Pancreas (tissue), 10 donors: ENCODE data around the gene RPTOR. TPM values are rescaled to one million over a fixed set of nuclear protein-coding genes. Genes with fewer than 3 reads are reported as not detected.

Experiments
- ATAC-seq, 4 donors: fragments of 200-7000 bp; cut with Tn5 transposase; one replicate each; pipeline versions ENCODE4 v1.8.0 to v1.9.1; 2020; ENCODE audit warnings: mild to moderate bottlenecking in 4 of 4, moderate library complexity in 4 of 4
- DNase-seq, 6 donors: peaks; one replicate each; pipeline ENCODE4 v3.0.0-alpha.2; 2020
- FAIRE-seq: peaks from 2 replicates; lab custom pipeline; 2012; peaks lifted over from hg19 to GRCh38; lab: Jason Lieb, UNC
- H3K27ac ChIP-seq, 4 donors: fragments of 200-600 bp; sonication (generic); 1 replicate in 3 of 4; 2 replicates in 1 of 4; pipeline versions ENCODE4 v1.5.0 to v1.8.0; 2020
- H3K27me3 ChIP-seq, 4 donors: fragments of 200-600 bp; one replicate each; pipeline ENCODE4 v1.8.0; 2021
- H3K36me3 ChIP-seq, 3 donors: fragments of 200-600 bp; sonication (generic) in 1 of 3; one replicate each; pipeline versions ENCODE4 v1.5.0 to v1.8.0; 2020 to 2021
- H3K4me1 ChIP-seq, 3 donors: fragments of 200-600 bp; one replicate each; pipeline ENCODE4 v1.8.0; 2021
- H3K4me3 ChIP-seq, 4 donors: fragments of 200-600 bp; sonication (generic) in 2 of 4; one replicate each; pipeline versions ENCODE4 v1.5.0 to v1.8.0; 2020 to 2021
- H3K9me3 ChIP-seq, 4 donors: fragments of 200-600 bp; one replicate each; pipeline ENCODE4 v1.8.0; 2021
- WGBS, 2 donors: extraction: QIAGEN DNeasy Blood & Tissue Kit; methylation state at CpG; one replicate each; pipeline ENCODE4 v1.1.7; 2013; 5-methylcytosine and 5-hydroxymethylcytosine counted together
- intact Hi-C, 3 donors: fragments of 100-400 bp; cut with DNase I; formaldehyde crosslinking; loops; one replicate each; pipeline versions ENCODE4 v1.11.1 to v1.14.2; 2022
- polyA plus RNA-seq, 2 donors: library from polyadenylated mRNA; stranded (reverse); fragments of 200-250 nt; gene quantifications; one replicate each; pipeline ENCODE4 v1.2.3, GENCODE V29; 2013
- total RNA-seq, 6 donors: library from RNA; stranded (reverse); fragmentation: NEBNext Ultra II Directional in 4 of 6; extraction: Animal tissue kit (Norgen Biotek cat#: 25700) in 4 of 6; gene quantifications; one replicate each; pipeline versions ENCODE4 v1.2.1 to v1.2.4, GENCODE V29; 2021 to 2023
- TF ChIP-seq, protein P1 (sequence below), 4 donors: fragments of 200-600 bp; sonication (generic) in 3 of 4; IDR thresholded peaks; one replicate each; pipeline versions ENCODE4 v1.5.0 to v1.8.0; 2021; ENCODE audit warnings: antibody characterized with exemption in 4 of 4
- donor health status: healthy with polysubstance abuse.
- donor health status: DM: no; HTN: no; CAD: no; lungs with moderate emphysema.
- donor health status: DM: no; HTN: no; CAD: no.
- donor health status: control.
- donor health status: control.
- donor health status: Bipolar disorder and iron deficiency.
- donor health status: DM: yes; HTN: yes; CAD: no.
- donor health status: DM: no; HTN: no; CAD: no.
- donor health status: DM: no; HTN: no; CAD: no.
- donor health status: DM: yes; HTN: yes; CAD: no.

The RPTOR gene
- total and polyA plus RNA-seq, 8 donors, result 5.0 to 18.9 (median 13.2) TPM

DNA sequence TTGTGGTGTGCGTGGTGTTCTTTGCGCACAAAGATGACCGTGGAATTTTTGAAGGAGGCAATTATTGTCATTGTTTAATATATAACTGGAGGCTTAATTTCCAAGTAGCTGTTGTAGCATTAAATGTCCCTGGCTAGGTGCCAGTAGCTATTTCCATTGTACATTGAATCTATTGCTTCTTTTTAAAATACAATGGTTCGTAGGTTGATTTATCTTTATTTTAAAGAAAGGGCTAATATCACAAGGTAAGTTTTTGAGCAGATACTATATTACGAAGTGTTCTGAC lies 127.1 kb downstream of the RPTOR start:
- no peak overlapping the region for H3K27ac ChIP-seq
- FAIRE-seq (no peak), ATAC-seq (no peak), DNase-seq (no peak)
- no peaks in the 10 kb centered on the region for H3K9me3 ChIP-seq
- H3K4me3 ChIP-seq, result no peak overlapping the region
- no peaks in the 10 kb centered on the region for H3K27me3 ChIP-seq
- TF ChIP-seq, protein P1, sequence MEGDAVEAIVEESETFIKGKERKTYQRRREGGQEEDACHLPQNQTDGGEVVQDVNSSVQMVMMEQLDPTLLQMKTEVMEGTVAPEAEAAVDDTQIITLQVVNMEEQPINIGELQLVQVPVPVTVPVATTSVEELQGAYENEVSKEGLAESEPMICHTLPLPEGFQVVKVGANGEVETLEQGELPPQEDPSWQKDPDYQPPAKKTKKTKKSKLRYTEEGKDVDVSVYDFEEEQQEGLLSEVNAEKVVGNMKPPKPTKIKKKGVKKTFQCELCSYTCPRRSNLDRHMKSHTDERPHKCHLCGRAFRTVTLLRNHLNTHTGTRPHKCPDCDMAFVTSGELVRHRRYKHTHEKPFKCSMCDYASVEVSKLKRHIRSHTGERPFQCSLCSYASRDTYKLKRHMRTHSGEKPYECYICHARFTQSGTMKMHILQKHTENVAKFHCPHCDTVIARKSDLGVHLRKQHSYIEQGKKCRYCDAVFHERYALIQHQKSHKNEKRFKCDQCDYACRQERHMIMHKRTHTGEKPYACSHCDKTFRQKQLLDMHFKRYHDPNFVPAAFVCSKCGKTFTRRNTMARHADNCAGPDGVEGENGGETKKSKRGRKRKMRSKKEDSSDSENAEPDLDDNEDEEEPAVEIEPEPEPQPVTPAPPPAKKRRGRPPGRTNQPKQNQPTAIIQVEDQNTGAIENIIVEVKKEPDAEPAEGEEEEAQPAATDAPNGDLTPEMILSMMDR (IDR thresholded peaks at IDR 0.05), result no peak
- H3K36me3 ChIP-seq, result no peaks in the 10 kb centered on the region
- WGBS, 2 donors, result 68 to 71% methylated on average over 5 of the region's 5 CpGs
- intact Hi-C loops, result no loop called here
- no peaks in the 10 kb centered on the region for H3K4me1 ChIP-seq

DNA sequence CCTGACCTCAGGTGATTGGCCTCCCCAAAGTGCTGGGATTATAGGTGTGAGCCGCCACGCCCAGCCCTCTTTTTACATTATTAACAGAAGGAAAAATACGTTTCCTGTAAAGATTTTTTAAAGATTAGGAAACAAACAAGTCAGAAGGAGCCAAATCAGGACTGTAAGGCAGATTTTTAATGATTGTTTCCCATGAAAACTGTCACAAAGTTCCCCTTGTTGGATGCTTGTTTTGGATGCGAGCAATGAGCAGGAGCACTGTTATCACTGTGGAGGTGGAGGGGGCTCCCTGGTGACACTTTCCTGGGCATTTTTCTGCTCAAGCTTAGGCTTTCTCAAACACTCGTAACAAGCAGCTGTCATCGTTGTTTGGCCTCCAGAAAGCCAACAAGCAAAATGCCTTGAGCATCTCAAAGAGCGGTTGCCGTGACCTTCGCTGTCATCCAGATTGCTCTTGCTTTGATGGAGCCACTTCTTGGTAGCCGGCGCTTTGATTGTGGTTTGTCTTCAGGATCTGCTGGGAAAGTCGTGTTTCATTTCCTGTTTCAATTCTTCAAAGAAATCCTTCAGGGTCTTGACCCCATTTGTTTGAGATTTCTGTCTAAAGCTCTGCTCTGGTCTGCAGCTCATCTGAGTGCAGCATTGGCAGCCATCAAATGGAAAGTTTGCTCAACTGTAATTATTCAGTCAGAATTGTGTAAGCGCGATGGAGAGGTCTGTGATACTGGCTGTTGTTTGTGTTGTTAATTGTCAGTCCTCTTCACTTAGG lies 128.7 kb downstream of the RPTOR start:
- 80 to 83% methylated on average over 14 of the region's 14 CpGs for WGBS, 2 donors

DNA sequence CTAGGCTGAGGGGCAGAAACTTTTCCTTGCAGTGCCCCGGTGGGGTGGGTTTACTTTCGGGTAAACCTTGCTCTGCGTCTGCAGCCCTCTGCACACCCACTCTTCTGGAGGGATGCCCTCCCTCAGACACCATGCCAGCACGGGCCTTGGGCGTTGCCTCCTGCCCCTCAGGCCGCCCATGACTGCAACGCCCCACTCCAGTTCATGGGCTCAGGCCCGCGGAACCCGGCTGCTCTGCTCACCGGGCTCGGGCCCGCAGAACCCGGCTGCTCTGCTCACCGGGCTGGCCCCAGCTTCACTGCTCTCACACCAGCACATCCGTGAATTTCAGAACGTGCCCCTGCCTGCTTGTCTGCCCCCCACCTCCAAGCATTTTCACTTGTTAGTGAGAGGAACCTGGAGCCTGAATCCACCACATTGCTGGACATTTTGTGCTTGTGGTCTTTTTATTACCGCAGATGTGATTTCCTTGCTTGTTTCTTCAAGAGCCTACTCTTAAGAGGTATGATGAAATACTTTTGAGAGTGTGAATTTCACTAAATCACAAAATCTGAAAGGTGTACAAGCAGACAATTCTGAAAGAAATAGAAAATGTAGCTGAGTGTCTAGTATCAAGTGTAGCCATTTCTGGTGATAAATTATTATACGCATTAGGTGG lies 130.9 kb downstream of the RPTOR start:
- TF ChIP-seq, protein P1 (IDR thresholded peaks at IDR 0.05), result no peak
- H3K27ac ChIP-seq, result no peak overlapping the region

More for the DNA sequence above, 128.7 kb downstream of the RPTOR start:
- Histone ChIP-seq H3K4me3 (no peak overlapping the region), H3K27ac (no peak overlapping the region), H3K9me3 (no peaks in the 10 kb centered on the region), H3K27me3 (no peaks in the 10 kb centered on the region), H3K4me1 (no peaks in the 10 kb centered on the region), H3K36me3 (no peaks in the 10 kb centered on the region)
- ATAC-seq (no peak), DNase-seq (no peak), FAIRE-seq (no peak)
- TF ChIP-seq, protein P1 (IDR thresholded peaks at IDR 0.05), result no peak
- intact Hi-C loops, result no loop called here

DNA sequence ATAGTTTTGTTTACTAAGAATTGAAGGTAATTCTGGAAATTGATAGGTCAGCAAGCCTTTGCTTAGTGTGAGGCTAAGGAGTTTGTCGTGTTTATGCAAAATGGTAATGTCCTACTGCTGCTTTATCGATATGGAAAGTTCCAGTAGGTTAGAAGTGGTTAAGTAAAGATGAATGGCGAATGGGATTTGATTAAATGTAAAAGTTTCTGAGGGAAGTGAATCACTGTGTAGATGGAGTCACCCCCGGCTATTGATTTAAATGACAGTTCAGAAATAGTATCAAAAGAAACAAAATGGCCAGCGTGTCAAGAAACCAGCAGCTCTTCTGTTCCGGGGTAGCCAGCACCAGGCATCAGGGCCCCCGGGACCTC lies 131.4 kb downstream of the RPTOR start:
- 95 to 96% methylated on average over 7 of the region's 7 CpGs for WGBS, 2 donors
- Histone ChIP-seq H3K36me3 (no peaks in the 10 kb centered on the region), H3K27ac (no peak overlapping the region), H3K4me1 (no peaks in the 10 kb centered on the region), H3K9me3 (no peaks in the 10 kb centered on the region), H3K27me3 (no peaks in the 10 kb centered on the region), H3K4me3 (no peak overlapping the region)
- no peak for FAIRE-seq
- no peak for ATAC-seq
- TF ChIP-seq, protein P1 (IDR thresholded peaks at IDR 0.05), result no peak
- intact Hi-C loops, result no loop called here
- no peak for DNase-seq

More for the DNA sequence above, 130.9 kb downstream of the RPTOR start:
- no peaks in the 10 kb centered on the region for H3K4me1 ChIP-seq
- no peaks in the 10 kb centered on the region for H3K36me3 ChIP-seq
- H3K4me3 ChIP-seq, result no peak overlapping the region
- H3K9me3 ChIP-seq, result no peaks in the 10 kb centered on the region
- FAIRE-seq, result no peak
- intact Hi-C loops, result no loop called here
- DNase-seq, result no peak
- ATAC-seq, result no peak
- 94% methylated on average over 19 of the region's 19 CpGs for WGBS, 2 donors
- H3K27me3 ChIP-seq, result no peaks in the 10 kb centered on the region

DNA sequence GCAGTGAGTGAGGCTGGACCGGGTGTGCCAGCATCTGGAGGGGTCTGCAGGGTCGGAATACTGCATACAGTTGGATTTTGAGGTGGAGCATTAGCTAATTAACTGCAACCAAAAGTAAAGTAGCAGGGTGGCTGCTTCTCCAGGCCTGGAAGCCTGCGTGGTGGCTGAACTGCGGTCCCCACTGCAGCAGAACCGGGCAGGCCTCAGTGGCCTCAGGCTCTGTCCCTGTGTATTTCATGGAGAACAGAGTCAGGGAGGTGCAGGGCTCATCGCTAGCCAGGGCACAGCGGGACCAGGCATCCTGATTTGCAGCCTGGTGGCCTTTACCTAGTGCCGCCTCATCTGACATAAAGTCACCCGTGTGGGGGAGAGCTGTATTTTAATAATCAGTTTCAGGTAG lies 131.9 kb downstream of the RPTOR start:
- Histone ChIP-seq H3K36me3 (no peaks in the 10 kb centered on the region), H3K4me1 (no peaks in the 10 kb centered on the region), H3K27ac (no peak overlapping the region), H3K9me3 (no peaks in the 10 kb centered on the region), H3K4me3 (no peak overlapping the region), H3K27me3 (no peaks in the 10 kb centered on the region)
- FAIRE-seq, result no peak
- no peak for ATAC-seq
- TF ChIP-seq, protein P1 (IDR thresholded peaks at IDR 0.05), result no peak
- 88 to 91% methylated on average over 9 of the region's 9 CpGs for WGBS, 2 donors
- intact Hi-C loops, result no loop called here
- DNase-seq, result no peak
